GM19468 (cell line): Measurements from ENCODE around the gene BICDL2.

ENCODE experiments used
- ATAC-seq: cut with Tn5 transposase; IDR thresholded peaks from one replicate; pipeline ENCODE4 v1.9.1; 2021; ENCODE audit warnings: mild to moderate bottlenecking, moderate library complexity, moderate number of reproducible peaks; ENCODE audit not compliant: unreplicated experiment; ENCODE audit errors: extremely low read depth

BICDL2 gene

GRCh38 chr16:3027489-3027795 lies 9.3 kb downstream of the BICDL2 start:
- ATAC-seq = no peak

DNA sequence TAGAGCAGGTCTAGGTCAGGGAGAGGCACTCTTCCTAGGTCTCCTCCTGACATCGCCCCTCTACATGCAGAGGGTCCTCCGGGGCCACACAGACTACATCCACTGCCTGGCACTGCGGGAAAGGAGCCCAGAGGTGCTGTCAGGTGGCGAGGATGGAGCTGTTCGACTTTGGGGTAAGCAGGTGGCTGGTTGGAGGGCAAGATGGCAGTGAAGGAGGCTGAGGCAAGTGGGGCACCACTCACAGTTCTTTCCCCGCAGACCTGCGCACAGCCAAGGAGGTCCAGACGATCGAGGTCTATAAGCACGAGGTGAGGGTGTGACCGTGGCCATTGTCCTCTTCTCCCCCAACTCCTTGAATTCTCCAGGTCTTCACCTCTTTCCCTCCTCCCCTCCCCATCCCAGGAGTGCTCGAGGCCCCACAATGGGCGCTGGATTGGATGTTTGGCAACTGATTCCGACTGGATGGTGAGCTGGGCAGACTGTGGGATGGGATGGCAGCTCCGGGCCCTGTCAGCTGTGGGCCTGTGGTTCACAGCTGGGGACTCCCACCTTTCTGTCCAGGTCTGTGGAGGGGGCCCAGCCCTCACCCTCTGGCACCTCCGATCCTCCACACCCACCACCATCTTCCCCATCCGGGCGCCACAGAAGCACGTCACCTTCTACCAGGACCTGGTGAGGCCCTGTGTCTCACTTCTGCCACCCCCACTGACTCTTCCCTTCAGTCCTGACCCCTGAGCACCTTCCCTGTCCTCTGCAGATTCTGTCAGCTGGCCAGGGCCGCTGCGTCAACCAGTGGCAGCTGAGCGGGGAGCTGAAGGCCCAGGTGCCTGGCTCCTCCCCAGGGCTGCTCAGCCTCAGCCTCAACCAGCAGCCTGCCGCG lies 9.9 kb downstream of the BICDL2 start:
- no peak for ATAC-seq

DNA sequence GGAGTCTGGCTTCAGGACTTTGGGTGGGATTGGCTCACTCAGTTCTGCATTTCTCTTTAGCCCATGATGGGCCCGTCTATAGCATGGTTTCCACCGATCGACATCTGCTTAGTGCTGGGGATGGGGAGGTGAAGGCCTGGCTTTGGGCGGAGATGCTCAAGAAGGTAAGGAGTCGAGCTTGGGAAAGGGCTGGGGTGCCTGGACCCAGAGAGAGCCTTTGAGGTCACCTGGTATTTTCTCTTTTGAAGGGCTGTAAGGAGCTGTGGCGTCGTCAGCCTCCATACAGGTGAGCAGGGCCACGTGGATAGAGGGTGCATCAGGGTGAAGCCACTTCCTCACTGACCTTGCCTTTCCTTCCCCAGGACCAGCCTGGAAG lies 10.8 kb downstream of the BICDL2 start:
- ATAC-seq = no peak

DNA sequence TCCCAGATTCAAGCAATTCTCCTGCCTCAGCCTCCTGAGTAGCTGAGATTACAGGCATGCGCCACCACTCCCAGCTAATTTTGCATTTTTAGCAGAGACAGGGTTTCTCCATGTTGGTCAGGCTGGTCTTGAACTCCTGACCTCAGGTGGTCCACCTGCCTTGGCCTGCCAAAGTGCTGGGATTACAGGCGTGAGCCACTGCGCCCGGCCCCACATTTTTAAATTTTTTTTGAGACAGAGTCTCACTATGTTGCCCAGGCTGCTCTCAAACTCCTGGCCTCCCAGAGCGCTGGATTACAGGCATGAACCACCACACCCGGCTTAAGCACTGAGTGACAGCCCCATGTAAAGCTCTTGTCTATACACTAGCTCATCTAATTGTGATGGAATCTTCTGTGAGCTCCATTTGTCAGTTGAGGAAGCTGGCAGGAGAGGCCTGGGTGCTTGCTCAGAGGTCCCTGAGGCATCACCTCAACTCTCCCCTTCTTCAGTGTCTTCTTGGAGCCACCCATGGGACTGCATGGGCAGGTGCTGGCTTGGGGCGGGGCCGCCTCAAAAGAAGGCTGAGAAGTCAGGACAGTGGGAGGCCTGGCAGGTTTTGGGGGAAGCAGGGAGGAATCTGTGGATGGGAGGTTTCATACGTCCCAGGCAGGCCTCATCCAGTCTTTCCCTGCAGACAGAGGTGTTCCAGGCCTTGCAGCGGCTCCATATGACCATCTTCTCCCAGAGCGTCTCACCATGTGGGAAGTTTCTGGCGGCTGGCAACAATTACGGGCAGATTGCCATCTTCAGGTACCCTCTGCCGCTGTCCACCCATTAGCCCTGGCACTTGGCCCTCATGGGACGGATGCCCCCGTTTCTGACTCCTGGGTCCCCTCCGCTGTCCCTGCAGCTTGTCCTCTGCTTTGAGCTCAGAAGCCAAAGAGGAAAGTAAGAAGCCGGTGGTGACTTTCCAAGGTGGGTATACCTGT lies 11.4 kb downstream of the BICDL2 start:
- no peak for ATAC-seq

DNA sequence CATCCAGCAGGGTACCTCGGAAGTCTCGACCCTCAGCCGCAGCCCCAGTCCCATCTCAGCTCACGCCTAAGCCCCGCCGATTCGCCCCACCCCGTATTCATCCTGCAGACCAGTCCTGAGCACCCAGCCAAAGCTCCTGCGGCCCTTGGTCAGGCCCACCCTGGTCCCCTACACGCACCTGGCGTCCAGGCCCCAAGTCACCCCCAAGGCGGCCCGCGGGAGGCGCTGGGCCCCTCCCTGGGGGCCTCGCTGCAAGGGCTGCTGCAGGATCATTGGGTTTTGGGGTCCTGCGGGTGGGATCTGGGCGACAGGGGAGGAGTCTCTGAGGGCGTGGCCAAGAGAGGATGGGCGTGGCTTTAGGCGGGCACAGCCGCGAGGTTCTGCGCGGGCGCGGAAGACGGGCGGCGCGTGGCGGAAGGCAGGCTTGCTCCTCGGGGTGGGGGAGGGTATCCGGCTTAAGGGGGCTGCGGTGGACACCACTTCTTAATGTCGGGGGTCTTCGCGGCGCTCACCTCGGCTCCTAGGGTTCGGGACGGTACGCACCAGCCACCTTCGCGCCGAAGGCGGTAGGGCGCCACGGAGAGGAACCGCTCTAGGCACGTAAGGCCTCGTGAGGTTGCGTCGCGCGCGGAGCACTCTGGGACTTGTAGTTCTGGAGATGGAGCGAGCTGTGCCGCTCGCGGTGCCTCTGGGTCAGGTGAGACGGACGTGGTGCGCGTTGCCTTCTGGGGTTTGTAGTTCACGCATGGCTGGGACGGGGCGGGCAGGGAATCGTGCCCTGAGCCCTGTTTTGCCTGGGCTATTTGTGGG lies 12.9 kb downstream of the BICDL2 start, which contains the start of the genes HCFC1R1 and THOC6:
Gene HCFC1R1, minus strand, starts transcription at position 274 of the 810 bp plus-strand sequence. Its CDS starts 1 bp downstream, at position 273.
Gene THOC6, plus strand, starts transcription at position 367 of the 810 bp plus-strand sequence. Its CDS starts 292 bp downstream, at position 659.
- peak; percentile 77 for ATAC-seq

DNA sequence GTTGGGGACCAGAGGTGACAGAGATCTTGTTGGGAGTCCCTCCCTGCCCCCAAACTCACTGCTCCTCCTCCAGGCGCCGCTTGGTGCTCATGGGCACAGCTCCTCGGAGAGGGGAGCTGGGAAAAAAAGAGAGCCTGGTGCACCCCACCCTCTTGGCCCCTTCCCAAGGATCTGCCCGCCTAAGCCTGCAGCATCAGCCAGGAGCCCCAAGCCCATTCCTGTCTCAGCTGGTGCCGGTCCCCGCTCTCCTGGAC lies 13.4 kb downstream of the BICDL2 start:
- ATAC-seq = no peak

GRCh38 chr16:3022684-3023414 lies 13.9 kb downstream of the BICDL2 start:
- ATAC-seq = no peak

- ATAC-seq = no peak
Observed at GRCh38 chr16:3022208-3022683, 14.5 kb downstream of the BICDL2 start.

DNA sequence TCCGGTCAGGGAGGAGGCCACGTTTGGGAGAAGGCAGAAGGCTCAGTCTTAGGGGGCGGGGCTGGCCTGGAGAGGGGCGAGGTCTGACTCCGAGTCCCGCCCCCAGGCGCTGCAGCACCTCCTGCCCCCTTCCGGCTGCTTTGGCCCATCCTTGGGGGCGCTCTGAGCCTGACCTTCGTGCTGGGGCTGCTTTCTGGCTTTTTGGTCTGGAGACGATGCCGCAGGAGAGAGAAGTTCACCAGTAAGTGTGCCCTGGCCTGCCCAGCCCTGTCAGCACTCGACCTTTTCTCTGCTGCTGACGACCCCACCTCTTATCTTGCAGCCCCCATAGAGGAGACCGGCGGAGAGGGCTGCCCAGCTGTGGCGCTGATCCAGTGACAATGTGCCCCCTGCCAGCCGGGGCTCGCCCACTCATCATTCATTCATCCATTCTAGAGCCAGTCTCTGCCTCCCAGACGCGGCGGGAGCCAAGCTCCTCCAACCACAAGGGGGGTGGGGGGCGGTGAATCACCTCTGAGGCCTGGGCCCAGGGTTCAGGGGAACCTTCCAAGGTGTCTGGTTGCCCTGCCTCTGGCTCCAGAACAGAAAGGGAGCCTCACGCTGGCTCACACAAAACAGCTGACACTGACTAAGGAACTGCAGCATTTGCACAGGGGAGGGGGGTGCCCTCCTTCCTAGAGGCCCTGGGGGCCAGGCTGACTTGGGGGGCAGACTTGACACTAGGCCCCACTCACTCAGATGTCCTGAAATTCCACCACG lies 15.1 kb downstream of the BICDL2 start:
- no peak for ATAC-seq

GRCh38 chr16:3020604-3021448 lies 15.9 kb downstream of the BICDL2 start:
- no peak for ATAC-seq

DNA sequence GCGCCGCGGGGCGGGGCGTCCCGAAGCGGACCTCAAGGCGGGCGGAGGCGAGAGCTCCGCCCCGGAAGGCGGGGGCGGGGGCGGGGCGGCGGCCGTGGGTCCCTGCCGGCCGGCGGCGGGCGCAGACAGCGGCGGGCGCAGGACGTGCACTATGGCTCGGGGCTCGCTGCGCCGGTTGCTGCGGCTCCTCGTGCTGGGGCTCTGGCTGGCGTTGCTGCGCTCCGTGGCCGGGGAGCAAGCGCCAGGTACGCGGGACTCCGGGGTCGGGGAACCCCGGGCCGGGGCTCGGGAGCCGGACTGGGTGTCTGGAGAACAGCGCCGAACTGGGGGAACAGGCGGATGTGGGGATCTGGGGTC lies 16.5 kb downstream of the BICDL2 start, which contains the start of gene TNFRSF12A:
Gene TNFRSF12A, plus strand, starts transcription at position 122 of the 357 bp plus-strand sequence. Its CDS starts 30 bp downstream, at position 152.
- ATAC-seq = no peak

DNA sequence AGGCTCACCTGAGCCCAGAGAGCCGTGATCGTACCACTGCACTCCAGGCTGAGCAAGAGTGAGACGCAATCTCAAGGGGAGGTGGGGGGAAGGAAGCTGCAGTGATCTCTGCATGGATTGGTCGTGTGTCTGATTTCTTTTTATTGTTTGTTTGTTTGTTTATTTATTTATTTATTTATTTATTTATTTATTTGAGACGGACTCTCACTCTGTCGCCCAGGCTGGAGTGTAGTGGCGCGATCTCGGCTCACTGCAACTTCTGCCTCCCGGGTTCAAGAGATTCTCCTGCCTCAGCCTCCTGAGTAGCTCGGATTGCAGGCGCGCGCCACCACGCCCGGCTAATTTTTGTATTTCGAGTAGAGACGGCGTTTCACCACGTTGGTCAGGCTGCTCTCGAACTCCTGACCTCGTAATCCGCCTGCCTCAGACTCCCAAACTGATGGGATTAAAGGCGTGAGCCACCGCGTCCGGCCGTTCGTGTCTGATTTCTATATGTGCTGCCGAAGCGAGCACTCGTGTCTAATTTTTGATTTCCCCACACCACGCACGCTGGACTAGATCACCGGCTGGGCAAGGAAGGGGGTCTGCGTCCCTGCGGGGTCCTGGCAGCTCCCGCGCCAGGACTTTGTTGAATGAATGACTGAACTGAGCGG lies 17.0 kb downstream of the BICDL2 start:
- ATAC-seq = no peak

GRCh38 chr16:3017794-3018506 lies 18.8 kb downstream of the BICDL2 start, which contains the start of gene CLDN6:
Gene CLDN6 (minus strand): TSS chr16:3018183. CDS start chr16:3016021, 2,162 bp downstream.
- no peak for ATAC-seq

- ATAC-seq = no peak
Observed at GRCh38 chr16:3017344-3017743, 19.4 kb downstream of the BICDL2 start.

DNA sequence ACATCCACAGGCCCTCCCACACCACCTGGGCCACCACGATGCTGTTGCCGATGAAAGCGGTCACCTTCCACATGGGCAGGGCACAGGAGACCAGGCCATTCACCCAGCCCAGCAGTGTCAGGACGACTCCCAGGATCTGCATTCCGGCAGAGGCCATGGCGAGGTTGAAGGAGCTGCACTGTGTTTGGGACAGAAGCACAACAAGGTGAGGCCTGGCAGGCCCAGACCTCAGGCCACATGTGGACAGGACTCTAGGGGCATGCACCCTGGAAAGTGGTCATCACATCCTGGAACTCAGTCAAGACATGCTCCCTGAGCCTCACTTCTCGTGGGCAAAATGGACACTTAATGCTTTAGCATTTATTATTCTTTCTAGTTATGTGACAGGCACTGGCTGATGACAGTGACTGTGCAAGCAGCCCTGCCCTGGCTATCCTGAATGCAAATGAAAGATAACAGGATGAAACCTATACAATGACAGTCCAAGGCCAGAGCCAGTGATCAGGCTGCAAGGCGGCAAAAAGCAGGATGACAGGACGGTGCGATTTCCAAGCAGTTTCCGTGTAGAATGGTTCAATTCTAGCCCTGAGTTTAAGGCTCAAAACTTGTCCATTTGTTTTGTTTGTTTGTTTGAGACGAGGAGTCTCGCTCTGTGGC lies 20.8 kb downstream of the BICDL2 start:
- ATAC-seq = no peak

GRCh38 chr16:3014971-3015370 lies 21.8 kb downstream of the BICDL2 start:
- no peak for ATAC-seq
